SK-N-SH (cell line): ENCODE measurements around the gene DCAF10. TPM values are rescaled to one million over a fixed set of nuclear protein-coding genes. Genes with fewer than 3 reads are reported as not detected.

Experiments used
- CTCF ChIA-PET: fragments of 300-600, 350-600 bp; formaldehyde crosslinking; extraction: SDS; loops from one replicate; lab custom pipeline; 2021; lab: Yijun Ruan, JAX
- POLR2A ChIA-PET: fragments of 350-600 bp; sonication (Branson Sonifier 250); formaldehyde crosslinking; extraction: SDS; loops from one replicate; lab custom pipeline; 2020; ENCODE audit warnings: antibody characterized with exemption, inconsistent platforms; lab: Yijun Ruan, JAX
- DNase-seq: peaks from one replicate; pipeline ENCODE4 v3.0.0; 2012
- H2AFZ ChIP-seq: fragments of 200-600 bp; sonication (generic); 2 replicates; pipeline ENCODE4 v1.8.1; 2016; ENCODE audit warnings: antibody characterized with exemption, mild to moderate bottlenecking, low read depth
- H3F3A ChIP-seq: fragments of 200-600 bp; sonication (generic); replicated peaks from 2 replicates; pipeline ENCODE3; 2016; ENCODE audit warnings: antibody characterized with exemption, mild to moderate bottlenecking; ENCODE audit not compliant: insufficient read depth
- H3K27ac ChIP-seq, 2 experiments: fragments of 200-500 bp in 1 of 2; fragments of 200-600 bp in 1 of 2; sonication (Bioruptor generic) in 1 of 2; sonication (generic), shearing (Covaris generic) in 1 of 2; 2 replicates each; pipeline versions ENCODE4 v1.5.1 to v1.6.1; 2014 to 2016; ENCODE audit warnings: low read depth in 2 of 2, inconsistent platforms in 1 of 2, low read length in 1 of 2, mild to moderate bottlenecking in 1 of 2, mixed read lengths in 1 of 2
- H3K27me3 ChIP-seq: fragments of 200-600 bp; sonication (generic), shearing (Covaris generic); 2 replicates; pipeline ENCODE4 v1.6.1; 2016; ENCODE audit warnings: mixed run types; ENCODE audit not compliant: insufficient read depth
- H3K36me3 ChIP-seq, 2 experiments: fragments of 200-500 bp in 1 of 2; fragments of 200-600 bp in 1 of 2; sonication (Bioruptor generic) in 1 of 2; sonication (generic) in 1 of 2; replicated peaks in 1 of 2; 2 replicates each; pipeline versions ENCODE3 to v1.5.1; 2014 to 2016; ENCODE audit warnings: low read length in 1 of 2, mild to moderate bottlenecking in 1 of 2; ENCODE audit not compliant: insufficient read depth in 2 of 2, control insufficient read depth in 1 of 2
- H3K4me1 ChIP-seq, 2 experiments: fragments of 200-500 bp in 1 of 2; fragments of 200-600 bp in 1 of 2; sonication (Bioruptor generic) in 1 of 2; sonication (generic), shearing (Covaris generic) in 1 of 2; 2 replicates each; pipeline versions ENCODE4 v1.5.1 to v1.6.1; 2014 to 2016; ENCODE audit warnings: low read depth in 1 of 2, low read length in 1 of 2, mixed run types in 1 of 2; ENCODE audit not compliant: insufficient read depth in 2 of 2, control insufficient read depth in 1 of 2
- H3K4me2 ChIP-seq: fragments of 200-600 bp; sonication (generic), shearing (Covaris generic); 2 replicates; pipeline ENCODE4 v1.6.1; 2017; ENCODE audit warnings: mixed run types
- H3K4me3 ChIP-seq, 2 experiments: fragments of 200-500 bp in 1 of 2; fragments of 200-600 bp in 1 of 2; sonication (Bioruptor generic) in 1 of 2; sonication (generic), shearing (Covaris generic) in 1 of 2; 2 replicates each; pipeline versions ENCODE4 v1.5.1 to v1.8.1; 2014 to 2016; ENCODE audit warnings: low read depth in 2 of 2, inconsistent platforms in 1 of 2, low read length in 1 of 2, mild to moderate bottlenecking in 1 of 2, mixed read lengths in 1 of 2, moderate library complexity in 1 of 2
- H3K79me2 ChIP-seq: fragments of 200-600 bp; sonication (generic); 2 replicates; pipeline ENCODE4 v1.8.1; 2017; ENCODE audit warnings: mild to moderate bottlenecking; ENCODE audit not compliant: insufficient read depth
- H3K9ac ChIP-seq: fragments of 200-600 bp; sonication (generic); 2 replicates; pipeline ENCODE4 v1.6.1; 2017; ENCODE audit warnings: mixed run types
- H3K9me2 ChIP-seq: fragments of 200-600 bp; sonication (generic); 2 replicates; pipeline ENCODE4 v1.6.1; 2017; ENCODE audit warnings: mixed run types
- H3K9me3 ChIP-seq: fragments of 200-600 bp; sonication (generic); 2 replicates; pipeline ENCODE4 v1.6.1; 2017; ENCODE audit warnings: mixed run types, mild to moderate bottlenecking, moderate library complexity
- H4K20me1 ChIP-seq: fragments of 200-600 bp; sonication (generic); 2 replicates; pipeline ENCODE4 v1.6.1; 2017; ENCODE audit warnings: mild to moderate bottlenecking, mixed run types; ENCODE audit not compliant: insufficient read depth
- ELF1 ChIP-seq: IDR thresholded peaks from 2 replicates; pipeline ENCODE4 v1.4.0; 2012
- EZH2phosphoT487 ChIP-seq: fragments of 200-600 bp; sonication (generic); IDR thresholded peaks from 2 replicates; pipeline ENCODE4 v1.6.1; 2017; ENCODE audit warnings: low read depth, mixed run types, mild to moderate bottlenecking, antibody characterized with exemption, moderate library complexity, borderline replicate concordance
- FOSL2 ChIP-seq: IDR thresholded peaks from 2 replicates; pipeline ENCODE4 v1.4.0; 2012; ENCODE audit warnings: low read depth, mild to moderate bottlenecking, moderate library complexity, borderline replicate concordance
- FOXM1 ChIP-seq: IDR thresholded peaks from 2 replicates; pipeline ENCODE4 v1.4.0; 2012; ENCODE audit warnings: low read depth, mild to moderate bottlenecking
- GABPA ChIP-seq: IDR thresholded peaks from 2 replicates; pipeline ENCODE4 v1.4.0; 2012; ENCODE audit warnings: low read depth, mild to moderate bottlenecking
- JUND ChIP-seq: IDR thresholded peaks from 2 replicates; pipeline ENCODE4 v1.4.0; 2012
- NRF1 ChIP-seq: IDR thresholded peaks from 2 replicates; pipeline ENCODE4 v1.6.1; 2012; ENCODE audit warnings: low read depth, mild to moderate bottlenecking, low read length
- RCOR1 ChIP-seq: fragments of 150-350 bp; IDR thresholded peaks from 2 replicates; pipeline ENCODE4 v1.6.1; 2017; ENCODE audit warnings: antibody characterized with exemption, low read length
- RXRA ChIP-seq: IDR thresholded peaks from 2 replicates; pipeline ENCODE4 v1.4.0; 2012; ENCODE audit warnings: low read depth, mild to moderate bottlenecking, borderline replicate concordance
- SMC3 ChIP-seq: IDR thresholded peaks from 2 replicates; pipeline ENCODE4 v1.6.1; 2012; ENCODE audit warnings: low read depth, low read length, improper control_type of control experiment
- TEAD4 ChIP-seq: IDR thresholded peaks from 2 replicates; pipeline ENCODE4 v1.4.0; 2012; ENCODE audit warnings: mild to moderate bottlenecking, borderline replicate concordance; ENCODE audit not compliant: insufficient read depth
- WGBS: methylation state at CpG from one replicate; pipeline ENCODE4 v1.1.6; 2017; ENCODE audit warnings: low lambda C conversion rate; 5-methylcytosine and 5-hydroxymethylcytosine counted together
- polyA plus RNA-seq, 3 experiments: library from polyadenylated mRNA; depleted of rRNA; stranded (reverse); fragments of >200 nt; gene quantifications; 2 replicates each; pipeline ENCODE4 v1.2.3, GENCODE V29; 2012
- TF ChIP-seq, protein P1 (sequence below): IDR thresholded peaks from 2 replicates; pipeline ENCODE4; 2012
- TF ChIP-seq, protein P2 (sequence below): IDR thresholded peaks from 2 replicates; pipeline ENCODE4 v1.4.0; 2012; ENCODE audit warnings: low read depth, borderline replicate concordance
- TF ChIP-seq, protein P3 (sequence below): fragments of 200-600 bp; sonication (generic); IDR thresholded peaks from 2 replicates; pipeline ENCODE4 v1.6.1; 2017; ENCODE audit warnings: antibody characterized with exemption, mild to moderate bottlenecking, moderate library complexity

The DCAF10 gene
- polyA plus RNA-seq, 1 of the 3 experiments (the other 2 are of a cell fraction), result 11.8 TPM

DNA sequence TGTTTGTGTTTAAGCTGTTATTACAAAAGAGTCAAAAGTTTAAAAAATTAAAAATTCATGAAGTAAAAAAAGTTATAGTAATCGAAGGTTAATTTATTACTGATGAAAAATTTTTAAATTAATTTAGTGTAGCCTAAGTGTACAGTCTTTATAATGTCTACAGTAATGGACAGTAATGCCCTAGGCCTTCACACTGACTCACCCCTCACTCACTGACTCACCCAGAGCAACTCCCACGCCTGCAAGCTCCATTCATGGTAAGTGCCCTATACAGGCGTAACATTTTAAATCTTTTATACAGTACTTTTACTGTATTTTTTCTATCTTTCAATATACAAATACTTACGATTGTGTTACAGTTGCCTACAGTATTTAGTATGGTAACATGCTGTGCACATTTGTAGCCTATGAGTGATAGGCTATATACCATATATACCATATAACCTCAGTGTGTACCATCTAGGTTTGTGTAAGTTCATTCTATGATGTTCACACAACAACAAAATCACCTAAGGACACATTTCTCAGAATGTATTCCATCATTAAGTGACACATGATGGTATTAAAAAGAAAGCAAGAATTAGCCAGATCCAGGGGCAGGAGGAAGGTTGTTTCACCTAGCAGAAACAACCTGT lies 40.1 kb downstream of the DCAF10 start:
- no peak for TF ChIP-seq ELF1
- peak; percentile 83 for TF ChIP-seq FOSL2
- no peak for TF ChIP-seq EZH2phosphoT487
- TF ChIP-seq JUND, result peak; percentile 69
- TF ChIP-seq RXRA, result no peak
- TF ChIP-seq, all 33 proteins: peak for 2
- Histone ChIP-seq H3K9ac (no peak overlapping the region), H3K9me2 (no peaks in the 10 kb centered on the region), H3K36me3 (peaks cover 13 to 54% of the 10 kb centered on the region in 2 experiments), H3K4me3 (no peak overlapping the region), H4K20me1 (0 out of 2 replicates have a peak, but pooled peaks cover 6% of the 10 kb centered on the region), H3K27me3 (no peaks in the 10 kb centered on the region), H2AFZ (no peak overlapping the region), H3F3A (peaks cover 31% of the 10 kb centered on the region), H3K27ac (peak overlapping the region in 1 of 2 experiments; percentile 56; a peak in 2 of 4 replicates), H3K4me2 (no peak overlapping the region), H3K79me2 (peaks cover 53% of the 10 kb centered on the region), H3K4me1 (peaks cover 4 to 6% of the 10 kb centered on the region in 2 experiments; a peak in 3 of 4 replicates), H3K9me3 (no peaks in the 10 kb centered on the region)
- POLR2A ChIA-PET, result interaction anchor here (0.9 kb wide), 1 partner anchor 91 kb away, joined by 3 read pairs; no protein-coding TSS in a partner anchor
- CTCF ChIA-PET, result no interaction called here
- no peak for DNase-seq
- 26% methylated on average over 4 of the region's 4 CpGs for WGBS

DNA sequence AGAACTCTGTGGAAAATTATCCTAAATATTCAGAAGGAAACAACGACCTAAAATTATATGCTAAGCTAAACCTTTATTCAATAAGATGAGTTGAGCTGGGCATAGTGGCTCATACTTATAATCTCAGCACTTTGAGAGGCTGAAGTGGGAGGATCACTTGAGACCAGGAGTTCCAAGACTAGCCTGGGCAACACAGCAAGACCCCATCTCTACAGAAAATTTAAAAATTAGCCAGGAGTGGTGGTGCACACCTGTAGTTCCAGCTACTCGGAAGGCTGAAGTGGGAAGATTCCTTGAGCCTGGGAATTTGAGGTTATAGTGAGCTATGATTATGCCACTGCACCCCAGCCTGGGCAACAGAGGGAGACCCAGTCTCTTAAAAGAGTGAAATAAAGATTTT lies 51.6 kb downstream of the DCAF10 start:
- no peaks in the 10 kb centered on the region for H3F3A ChIP-seq
- H3K36me3 ChIP-seq, result peaks cover 16 to 39% of the 10 kb centered on the region in 2 experiments
- H3K27ac ChIP-seq, result no peak overlapping the region
- no peaks in the 10 kb centered on the region; the same call in 1 of the 2 replicates for H3K79me2 ChIP-seq
- H3K9me2 ChIP-seq, result no peaks in the 10 kb centered on the region; the same call in 1 of the 2 replicates
- H3K4me1 ChIP-seq, result no peaks in the 10 kb centered on the region; a peak in 1 of 4 replicates
- POLR2A ChIA-PET, result no interaction called here
- no peak overlapping the region for H3K9ac ChIP-seq
- no peak overlapping the region for H3K4me2 ChIP-seq
- H4K20me1 ChIP-seq, result no peaks in the 10 kb centered on the region
- H3K27me3 ChIP-seq, result no peaks in the 10 kb centered on the region
- no peak for DNase-seq
- CTCF ChIA-PET, result interaction anchor here (1.4 kb wide), 1 partner anchor 15 kb away, joined by 3 read pairs; no protein-coding TSS in a partner anchor
- H3K4me3 ChIP-seq, result no peak overlapping the region
- TF ChIP-seq SMC3 (no peak), FOSL2 (no peak), NRF1 (no peak), GABPA (no peak), TEAD4 (no peak), FOXM1 (no peak), RCOR1 (no peak)
- TF ChIP-seq, protein P1, sequence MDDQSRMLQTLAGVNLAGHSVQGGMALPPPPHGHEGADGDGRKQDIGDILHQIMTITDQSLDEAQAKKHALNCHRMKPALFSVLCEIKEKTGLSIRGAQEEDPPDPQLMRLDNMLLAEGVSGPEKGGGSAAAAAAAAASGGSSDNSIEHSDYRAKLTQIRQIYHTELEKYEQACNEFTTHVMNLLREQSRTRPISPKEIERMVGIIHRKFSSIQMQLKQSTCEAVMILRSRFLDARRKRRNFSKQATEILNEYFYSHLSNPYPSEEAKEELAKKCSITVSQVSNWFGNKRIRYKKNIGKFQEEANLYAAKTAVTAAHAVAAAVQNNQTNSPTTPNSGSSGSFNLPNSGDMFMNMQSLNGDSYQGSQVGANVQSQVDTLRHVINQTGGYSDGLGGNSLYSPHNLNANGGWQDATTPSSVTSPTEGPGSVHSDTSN, result no peak
- TF ChIP-seq, protein P2, sequence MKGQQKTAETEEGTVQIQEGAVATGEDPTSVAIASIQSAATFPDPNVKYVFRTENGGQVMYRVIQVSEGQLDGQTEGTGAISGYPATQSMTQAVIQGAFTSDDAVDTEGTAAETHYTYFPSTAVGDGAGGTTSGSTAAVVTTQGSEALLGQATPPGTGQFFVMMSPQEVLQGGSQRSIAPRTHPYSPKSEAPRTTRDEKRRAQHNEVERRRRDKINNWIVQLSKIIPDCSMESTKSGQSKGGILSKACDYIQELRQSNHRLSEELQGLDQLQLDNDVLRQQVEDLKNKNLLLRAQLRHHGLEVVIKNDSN, result no peak
- TF ChIP-seq, protein P3, sequence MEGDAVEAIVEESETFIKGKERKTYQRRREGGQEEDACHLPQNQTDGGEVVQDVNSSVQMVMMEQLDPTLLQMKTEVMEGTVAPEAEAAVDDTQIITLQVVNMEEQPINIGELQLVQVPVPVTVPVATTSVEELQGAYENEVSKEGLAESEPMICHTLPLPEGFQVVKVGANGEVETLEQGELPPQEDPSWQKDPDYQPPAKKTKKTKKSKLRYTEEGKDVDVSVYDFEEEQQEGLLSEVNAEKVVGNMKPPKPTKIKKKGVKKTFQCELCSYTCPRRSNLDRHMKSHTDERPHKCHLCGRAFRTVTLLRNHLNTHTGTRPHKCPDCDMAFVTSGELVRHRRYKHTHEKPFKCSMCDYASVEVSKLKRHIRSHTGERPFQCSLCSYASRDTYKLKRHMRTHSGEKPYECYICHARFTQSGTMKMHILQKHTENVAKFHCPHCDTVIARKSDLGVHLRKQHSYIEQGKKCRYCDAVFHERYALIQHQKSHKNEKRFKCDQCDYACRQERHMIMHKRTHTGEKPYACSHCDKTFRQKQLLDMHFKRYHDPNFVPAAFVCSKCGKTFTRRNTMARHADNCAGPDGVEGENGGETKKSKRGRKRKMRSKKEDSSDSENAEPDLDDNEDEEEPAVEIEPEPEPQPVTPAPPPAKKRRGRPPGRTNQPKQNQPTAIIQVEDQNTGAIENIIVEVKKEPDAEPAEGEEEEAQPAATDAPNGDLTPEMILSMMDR, result no peak
- TF ChIP-seq, all 33 proteins: peak for 0
- H3K9me3 ChIP-seq, result no peaks in the 10 kb centered on the region
- 78% methylated on average over 2 of the region's 2 CpGs for WGBS
- H2AFZ ChIP-seq, result no peak overlapping the region
